Karpas-422 (cell line): ENCODE results near the gene C1orf87. TPM values are rescaled to one million over a fixed set of nuclear protein-coding genes. Genes with fewer than 3 reads are reported as not detected.
"Not testable (repeated sequence)": the region's sequence is repeated elsewhere in the genome, so short reads cannot be mapped to it uniquely, and the experiment has no call there.

Experiments
- DNase-seq: peaks from one replicate; pipeline ENCODE4 v3.0.0-alpha.2; 2015
- H2AFZ ChIP-seq: fragments of 200-600 bp; sonication (generic); 2 replicates; pipeline ENCODE4 v1.6.1; 2014; ENCODE audit warnings: antibody characterized with exemption, low read length, mixed read lengths
- H3K27ac ChIP-seq: fragments of 200-600 bp; sonication (generic); 2 replicates; pipeline ENCODE4 v1.5.1; 2014; ENCODE audit warnings: mild to moderate bottlenecking, low read length, moderate library complexity
- H3K27me3 ChIP-seq: fragments of 200-600 bp; sonication (generic); 2 replicates; pipeline ENCODE4 v1.6.1; 2014; ENCODE audit warnings: low read length, mixed read lengths
- H3K36me3 ChIP-seq: fragments of 200-600 bp; sonication (generic); 2 replicates; pipeline ENCODE4 v1.6.1; 2014; ENCODE audit warnings: low read length, mixed read lengths; ENCODE audit not compliant: insufficient read depth
- H3K4me1 ChIP-seq: fragments of 200-600 bp; sonication (generic); 2 replicates; pipeline ENCODE4 v1.6.1; 2014; ENCODE audit warnings: mild to moderate bottlenecking, low read length, mixed read lengths
- H3K4me2 ChIP-seq: fragments of 200-600 bp; sonication (generic); 2 replicates; pipeline ENCODE4 v1.6.1; 2014; ENCODE audit warnings: low read length, low read depth, mild to moderate bottlenecking; ENCODE audit not compliant: poor library complexity, severe bottlenecking
- H3K4me3 ChIP-seq: fragments of 200-600 bp; sonication (generic); 2 replicates; pipeline ENCODE4 v1.5.1; 2014; ENCODE audit warnings: mild to moderate bottlenecking, antibody characterized with exemption, low read length, mixed read lengths
- H3K79me2 ChIP-seq: fragments of 200-600 bp; sonication (generic); 2 replicates; pipeline ENCODE4 v1.6.1; 2014; ENCODE audit warnings: mild to moderate bottlenecking, low read length, mixed read lengths
- H3K9ac ChIP-seq: fragments of 200-600 bp; sonication (generic); 2 replicates; pipeline ENCODE4 v1.6.0; 2014; ENCODE audit warnings: low read length
- H3K9me2 ChIP-seq: fragments of 200-600 bp; sonication (generic), shearing (Covaris generic); replicated peaks from 2 replicates; pipeline ENCODE4 v1.6.0; 2014; ENCODE audit warnings: mild to moderate bottlenecking, low read length, moderate library complexity; ENCODE audit not compliant: insufficient read depth
- H3K9me3 ChIP-seq: fragments of 300-700, 200-600 bp; sonication (generic); 2 replicates; pipeline ENCODE4 v1.6.1; 2014; ENCODE audit warnings: low read length, mixed read lengths
- H4K20me1 ChIP-seq: fragments of 200-600 bp; sonication (generic); 2 replicates; pipeline ENCODE4 v1.6.1; 2014; ENCODE audit warnings: mild to moderate bottlenecking, antibody characterized with exemption, low read length, low read depth; ENCODE audit not compliant: insufficient read depth
- total RNA-seq: library from RNA; depleted of rRNA; stranded (reverse); fragments of >200 nt; shearing (Covaris generic); gene quantifications from 2 replicates; pipeline ENCODE4 v1.2.3, GENCODE V29; 2014; ENCODE audit warnings: low replicate concordance

The C1orf87 gene
- total RNA-seq, 1 experiment from 2014 or later = not detected

GRCh38 chr1:59972216-59972927 lies 101.2 kb downstream of the C1orf87 start:
- Histone ChIP-seq H2AFZ (no peak overlapping the region), H3K9me3 (no peaks in the 10 kb centered on the region), H3K27me3 (no peaks in the 10 kb centered on the region), H3K9ac (no peak overlapping the region), H4K20me1 (no peaks in the 10 kb centered on the region), H3K4me1 (no peaks in the 10 kb centered on the region), H3K4me2 (no peak overlapping the region), H3K27ac (no peak overlapping the region), H3K79me2 (no peaks in the 10 kb centered on the region), H3K4me3 (no peak overlapping the region), H3K36me3 (no peaks in the 10 kb centered on the region), H3K9me2 (no peaks in the 10 kb centered on the region)
- DNase-seq = no peak

- Histone ChIP-seq H3K79me2 (no peaks in the 10 kb centered on the region), H3K9ac (no peak overlapping the region), H3K36me3 (no peaks in the 10 kb centered on the region), H3K4me3 (no peak overlapping the region), H3K27me3 (no peaks in the 10 kb centered on the region), H4K20me1 (no peaks in the 10 kb centered on the region), H2AFZ (no peak overlapping the region), H3K9me3 (no peaks in the 10 kb centered on the region), H3K9me2 (no peaks in the 10 kb centered on the region), H3K4me1 (no peaks in the 10 kb centered on the region), H3K27ac (no peak overlapping the region), H3K4me2 (no peak overlapping the region)
- peak; percentile 75 for DNase-seq
Observed at GRCh38 chr1:59971464-59971911, 102.1 kb downstream of the C1orf87 start.

GRCh38 chr1:59969542-59970175 lies 103.9 kb downstream of the C1orf87 start:
- H3K27me3 ChIP-seq, H3K79me2 ChIP-seq: not testable (repeated sequence)

GRCh38 chr1:59968746-59969145 lies 104.8 kb downstream of the C1orf87 start:
- H3K9me2 ChIP-seq, H3K27ac ChIP-seq, H3K4me1 ChIP-seq, H2AFZ ChIP-seq, H3K79me2 ChIP-seq, H3K9ac ChIP-seq, H3K27me3 ChIP-seq, H3K9me3 ChIP-seq, H3K4me3 ChIP-seq, H3K36me3 ChIP-seq, H4K20me1 ChIP-seq, H3K4me2 ChIP-seq, DNase-seq: not testable (repeated sequence)

More at GRCh38 chr1:59969542-59970175, 103.9 kb downstream of the C1orf87 start:
- not testable (repeated sequence) for H3K36me3 ChIP-seq, H2AFZ ChIP-seq, H3K9ac ChIP-seq, H3K4me1 ChIP-seq, H4K20me1 ChIP-seq, H3K9me3 ChIP-seq, DNase-seq, H3K27ac ChIP-seq, H3K9me2 ChIP-seq, H3K4me3 ChIP-seq, H3K4me2 ChIP-seq

- no peaks in the 10 kb centered on the region for H3K9me2 ChIP-seq
- H3K36me3 ChIP-seq = no peaks in the 10 kb centered on the region
- no peak overlapping the region for H3K4me3 ChIP-seq
- DNase-seq = no peak
- H3K9ac ChIP-seq = no peak overlapping the region
- no peaks in the 10 kb centered on the region for H3K9me3 ChIP-seq
- no peak overlapping the region for H3K4me2 ChIP-seq
- no peaks in the 10 kb centered on the region for H4K20me1 ChIP-seq
- H3K79me2 ChIP-seq = no peaks in the 10 kb centered on the region
- no peak overlapping the region for H3K27ac ChIP-seq
- no peaks in the 10 kb centered on the region for H3K4me1 ChIP-seq
- H3K27me3 ChIP-seq = no peaks in the 10 kb centered on the region
- H2AFZ ChIP-seq = no peak overlapping the region
Observed at GRCh38 chr1:59967780-59968179, 105.8 kb downstream of the C1orf87 start.

- Histone ChIP-seq H3K9me3 (no peaks in the 10 kb centered on the region), H4K20me1 (no peaks in the 10 kb centered on the region), H3K4me1 (no peaks in the 10 kb centered on the region), H3K4me2 (no peak overlapping the region), H3K4me3 (no peak overlapping the region), H3K9ac (no peak overlapping the region), H2AFZ (no peak overlapping the region), H3K9me2 (no peaks in the 10 kb centered on the region), H3K36me3 (no peaks in the 10 kb centered on the region), H3K27me3 (no peaks in the 10 kb centered on the region), H3K27ac (no peak overlapping the region), H3K79me2 (no peaks in the 10 kb centered on the region)
- DNase-seq = no peak
Observed at GRCh38 chr1:59967141-59967697, 106.4 kb downstream of the C1orf87 start.

- DNase-seq = no peak
- Histone ChIP-seq H3K9ac (no peak overlapping the region), H2AFZ (no peak overlapping the region), H3K4me3 (no peak overlapping the region), H3K36me3 (no peaks in the 10 kb centered on the region), H3K9me2 (no peaks in the 10 kb centered on the region), H3K27ac (no peak overlapping the region), H3K9me3 (no peaks in the 10 kb centered on the region), H3K79me2 (no peaks in the 10 kb centered on the region), H3K4me1 (no peaks in the 10 kb centered on the region), H3K4me2 (no peak overlapping the region), H3K27me3 (no peaks in the 10 kb centered on the region), H4K20me1 (no peaks in the 10 kb centered on the region)
Observed at GRCh38 chr1:59952065-59952464, 121.5 kb downstream of the C1orf87 start.

GRCh38 chr1:59949648-59950047 lies 123.9 kb downstream of the C1orf87 start:
- no peak overlapping the region for H3K4me2 ChIP-seq
- H4K20me1 ChIP-seq = no peaks in the 10 kb centered on the region
- no peak overlapping the region for H3K9ac ChIP-seq
- H3K9me3 ChIP-seq = no peaks in the 10 kb centered on the region
- no peaks in the 10 kb centered on the region for H3K79me2 ChIP-seq
- DNase-seq = no peak
- H3K27ac ChIP-seq = no peak overlapping the region
- H3K9me2 ChIP-seq = no peaks in the 10 kb centered on the region
- no peaks in the 10 kb centered on the region for H3K27me3 ChIP-seq
- H3K4me3 ChIP-seq = no peak overlapping the region
- H3K36me3 ChIP-seq = no peaks in the 10 kb centered on the region
- H3K4me1 ChIP-seq = no peaks in the 10 kb centered on the region
- no peak overlapping the region for H2AFZ ChIP-seq
